Body of pancreas (tissue), 4 donors: ENCODE results near the gene STX17. TPM values are rescaled to one million over a fixed set of nuclear protein-coding genes. Genes with fewer than 3 reads are reported as not detected.

Experiments used
- ATAC-seq: fragments of 150-250 bp; one replicate; pipeline ENCODE4 v1.9.1; 2016
- DNase-seq, 4 donors: peaks; one replicate each; pipeline ENCODE4 v3.0.0-alpha.2; 2019
- H3K27ac ChIP-seq, 4 donors: fragments of 200-600 bp; sonication (generic); 1 replicate in 3 of 4; 2 replicates in 1 of 4; pipeline versions ENCODE4 v1.5.1 to v1.6.1; 2016 to 2019; ENCODE audit warnings: mild to moderate bottlenecking in 1 of 4, mixed read lengths in 1 of 4, moderate library complexity in 1 of 4
- H3K27me3 ChIP-seq, 2 donors: fragments of 200-600 bp; sonication (generic); one replicate each; pipeline ENCODE4 v1.6.0; 2016; ENCODE audit warnings: mild to moderate bottlenecking in 1 of 2
- H3K36me3 ChIP-seq, 2 donors: fragments of 200-600 bp; sonication (generic); replicated peaks in 1 of 2; 2 replicates each; pipeline ENCODE4 v1.5.1; 2016; ENCODE audit warnings: low read depth in 2 of 2; ENCODE audit not compliant: insufficient read depth in 1 of 2
- H3K4me1 ChIP-seq: fragments of 200-600 bp; sonication (generic); one replicate; pipeline ENCODE4 v1.6.0; 2016
- H3K4me3 ChIP-seq, 2 donors: fragments of 200-600 bp; sonication (generic); 1 replicate in 1 of 2; 2 replicates in 1 of 2; pipeline ENCODE4 v1.5.1; 2016 to 2019
- H3K9me3 ChIP-seq, 3 donors: fragments of 200-600 bp; sonication (generic); 1 replicate in 2 of 3; 2 replicates in 1 of 3; pipeline ENCODE4 v1.5.1; 2016
- CTCF ChIP-seq, 7 experiments: fragments of 450-650 bp in 4 of 7; fragments of 200-600 bp in 3 of 7; sonication (generic) in 3 of 7; IDR thresholded peaks; one replicate each; pipeline ENCODE4 v1.5.1; 2016 to 2019; ENCODE audit warnings: antibody characterized with exemption in 7 of 7
- POLR2A ChIP-seq, 3 donors: fragments of 450-650 bp; IDR thresholded peaks; one replicate each; pipeline ENCODE4 v1.6.1; 2016; ENCODE audit warnings: antibody characterized with exemption in 3 of 3, mild to moderate bottlenecking in 2 of 3
- WGBS, 2 donors: methylation state at CpG; one replicate each; pipeline ENCODE4 v1.1.5; 2017; 5-methylcytosine and 5-hydroxymethylcytosine counted together
- intact Hi-C: fragments of 100-400 bp; cut with DNase I; formaldehyde crosslinking; loops from one replicate; pipeline ENCODE4 v1.15.1; 2023
- total RNA-seq, 2 donors: library from RNA; depleted of rRNA; stranded (reverse); fragments of >200 nt; gene quantifications; one replicate each; pipeline ENCODE4 v1.1.0, GENCODE V29; 2016

The STX17 gene
- total RNA-seq, 2 donors from 2014 or later: 29.8 to 73.2 TPM

GRCh38 chr9:99999797-100000196, 93.3 kb downstream of the STX17 start:
- H3K4me1 ChIP-seq: no peaks in the 10 kb centered on the region
- H3K27me3 ChIP-seq: no peaks in the 10 kb centered on the region
- no peak for DNase-seq
- no peak overlapping the region for H3K4me3 ChIP-seq
- 94 to 97% methylated on average over 5 of the region's 5 CpGs for WGBS, 2 donors
- intact Hi-C loops: no loop called here
- TF ChIP-seq CTCF (IDR thresholded peaks at IDR 0.05): no peak
- no peak for TF ChIP-seq POLR2A (IDR thresholded peaks at IDR 0.05)
- no peaks in the 10 kb centered on the region for H3K9me3 ChIP-seq
- no peak for ATAC-seq
- H3K36me3 ChIP-seq: no peaks in the 10 kb centered on the region
- H3K27ac ChIP-seq: no peak overlapping the region

- ATAC-seq (peak; percentile 71), DNase-seq (peak in 3 of 4 donors; percentile 30 to 52 (median 33))
- Histone ChIP-seq H3K4me1 (no peaks in the 10 kb centered on the region), H3K27me3 (no peaks in the 10 kb centered on the region), H3K9me3 (no peaks in the 10 kb centered on the region), H3K4me3 (no peak overlapping the region), H3K27ac (no peak overlapping the region), H3K36me3 (peaks cover 0 to 4% of the 10 kb centered on the region in 2 donors)
- peak; percentile 22 to 70 (median 65) for TF ChIP-seq CTCF (IDR thresholded peaks at IDR 0.05)
- no peak for TF ChIP-seq POLR2A (IDR thresholded peaks at IDR 0.05)
- 34 to 38% methylated on average over 1 of the region's 1 CpG for WGBS, 2 donors
- intact Hi-C loops: no loop called here
Measured at GRCh38 chr9:100011062-100011681, 104.7 kb downstream of the STX17 start.

DNA sequence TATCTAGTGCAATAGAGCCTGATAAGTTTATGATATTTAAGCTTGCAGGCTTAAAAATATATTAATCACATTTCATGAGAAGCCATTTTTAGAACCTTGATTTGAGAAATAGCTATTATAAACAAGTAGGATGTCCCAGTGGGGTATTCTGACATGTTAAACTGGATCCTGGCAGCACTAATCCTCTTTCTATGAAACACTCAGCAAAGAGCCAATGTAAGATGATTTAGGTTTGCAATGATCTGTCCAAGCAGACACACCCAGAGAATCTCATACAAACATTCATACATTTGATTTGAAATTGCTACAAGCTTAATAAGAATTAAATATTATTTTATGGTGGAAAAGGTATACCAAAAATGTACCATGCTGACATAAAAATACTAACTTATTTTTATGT, 105.8 kb downstream of the STX17 start:
- Histone ChIP-seq H3K4me3 (no peak overlapping the region), H3K9me3 (no peaks in the 10 kb centered on the region), H3K27me3 (no peaks in the 10 kb centered on the region), H3K27ac (no peak overlapping the region), H3K4me1 (no peaks in the 10 kb centered on the region), H3K36me3 (peaks cover 0 to 4% of the 10 kb centered on the region in 2 donors)
- TF ChIP-seq CTCF (IDR thresholded peaks at IDR 0.05) (no peak), POLR2A (IDR thresholded peaks at IDR 0.05) (no peak)
- DNase-seq (no peak), ATAC-seq (no peak)
- intact Hi-C loops: no loop called here

DNA sequence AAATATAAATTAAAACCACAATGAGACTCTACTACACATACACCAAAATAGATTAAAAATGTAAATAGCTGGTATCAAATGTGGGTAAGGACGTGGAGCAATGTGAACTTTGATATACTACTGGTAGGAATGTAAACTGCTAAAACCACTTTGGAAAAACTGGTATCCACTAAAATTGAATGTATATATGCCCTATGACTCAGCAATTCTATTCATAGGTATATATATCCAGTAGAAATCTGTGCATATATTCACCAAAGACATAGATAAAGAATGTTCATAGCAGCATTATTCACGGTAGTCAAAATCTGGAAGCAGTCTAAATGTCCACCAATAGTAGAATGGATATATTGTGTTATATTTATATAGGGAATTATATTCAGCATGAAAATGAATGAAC, 107.1 kb downstream of the STX17 start:
- Histone ChIP-seq H3K4me1 (no peaks in the 10 kb centered on the region), H3K9me3 (no peaks in the 10 kb centered on the region), H3K36me3 (peaks cover 0 to 4% of the 10 kb centered on the region in 2 donors), H3K27me3 (no peaks in the 10 kb centered on the region), H3K27ac (no peak overlapping the region), H3K4me3 (no peak overlapping the region)
- no peak for ATAC-seq
- TF ChIP-seq POLR2A (IDR thresholded peaks at IDR 0.05) (no peak), CTCF (IDR thresholded peaks at IDR 0.05) (no peak)
- WGBS, 2 donors: 62 to 63% methylated on average over 2 of the region's 2 CpGs
- intact Hi-C loops: no loop called here
- DNase-seq: no peak

DNA sequence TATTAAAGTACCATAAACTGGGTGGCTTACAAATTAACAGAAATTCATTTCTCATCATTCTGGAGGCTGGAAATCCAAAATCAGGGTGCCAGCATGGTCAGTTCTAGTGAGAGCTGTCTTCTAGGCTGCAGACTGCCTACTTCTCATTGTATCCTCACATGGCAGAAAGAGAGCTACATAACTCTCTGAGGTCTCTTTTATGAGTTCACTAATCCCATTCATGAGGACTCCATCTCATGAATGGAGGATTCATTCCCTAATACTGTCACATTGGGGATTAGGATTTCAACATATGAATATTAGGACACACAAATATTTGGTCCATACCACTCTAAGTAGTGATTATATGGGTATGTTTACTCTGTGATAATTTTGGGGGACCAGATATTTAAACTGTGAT, 108.4 kb downstream of the STX17 start:
- ATAC-seq (no peak), DNase-seq (no peak)
- H3K27me3 ChIP-seq: no peaks in the 10 kb centered on the region
- no peaks in the 10 kb centered on the region for H3K9me3 ChIP-seq
- no peak overlapping the region for H3K27ac ChIP-seq
- no peak overlapping the region for H3K4me3 ChIP-seq
- no peaks in the 10 kb centered on the region for H3K4me1 ChIP-seq
- peaks cover 0 to 4% of the 10 kb centered on the region in 2 donors for H3K36me3 ChIP-seq
- TF ChIP-seq POLR2A (IDR thresholded peaks at IDR 0.05) (no peak), CTCF (IDR thresholded peaks at IDR 0.05) (no peak)
- intact Hi-C loops: no loop called here
